ENCODE data around the gene GPC6.

GRCh38 chr13:93751117-93751516 is 524.5 kb downstream of the GPC6 start:
- TF ChIP-seq EZH2phosphoT487 (IDR thresholded peaks at IDR 0.05; ENCODE audit: insufficient read depth, low read depth) (no peak), EZH2 (IDR thresholded peaks at IDR 0.05; ENCODE audit: insufficient read depth, poor library complexity, severe bottlenecking) (no peak)

Data from GM23248 (cell line).